ENCODE measurements around the gene NCAPG2.

The NCAPG2 gene

DNA sequence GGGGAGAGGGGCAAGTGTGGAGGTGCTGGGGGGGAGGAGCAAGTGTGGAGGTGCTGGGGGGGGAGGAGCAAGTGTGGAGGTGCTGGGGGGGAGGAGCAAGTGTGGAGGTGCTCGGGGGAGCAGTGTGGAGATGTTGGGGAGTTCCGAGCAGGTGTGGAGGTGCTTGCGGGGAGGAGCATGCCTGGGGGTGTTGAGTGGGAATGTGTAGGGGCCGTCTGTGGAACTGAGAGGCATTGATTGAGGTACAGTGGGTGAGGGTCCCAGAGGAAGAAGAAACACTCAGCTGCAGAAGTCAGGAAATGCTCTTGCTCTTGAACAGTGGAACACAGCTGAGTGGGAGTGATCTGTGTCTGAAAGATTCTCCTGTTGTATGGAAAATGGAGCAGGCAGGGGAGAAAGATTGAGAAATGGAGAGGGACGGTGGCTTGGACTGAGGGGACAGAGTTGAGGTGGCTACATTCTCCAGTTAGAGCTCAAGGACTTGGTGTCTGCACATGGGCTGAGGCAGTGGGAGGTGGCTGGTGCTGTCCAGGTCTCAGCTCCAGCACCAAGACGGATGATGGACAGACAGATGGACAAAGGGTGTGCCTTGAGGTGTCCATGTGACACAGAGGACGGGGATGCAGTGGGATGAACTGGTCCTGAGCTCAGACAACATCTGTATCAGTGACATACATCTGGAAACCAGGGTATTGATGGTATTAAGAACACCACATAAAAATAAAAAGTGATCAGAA is 25.2 kb upstream of the NCAPG2 start:
- H3K27ac ChIP-seq: no peak overlapping the region
- DNase-seq (ENCODE audit: low spot score): no peak
- TF ChIP-seq, protein P1, sequence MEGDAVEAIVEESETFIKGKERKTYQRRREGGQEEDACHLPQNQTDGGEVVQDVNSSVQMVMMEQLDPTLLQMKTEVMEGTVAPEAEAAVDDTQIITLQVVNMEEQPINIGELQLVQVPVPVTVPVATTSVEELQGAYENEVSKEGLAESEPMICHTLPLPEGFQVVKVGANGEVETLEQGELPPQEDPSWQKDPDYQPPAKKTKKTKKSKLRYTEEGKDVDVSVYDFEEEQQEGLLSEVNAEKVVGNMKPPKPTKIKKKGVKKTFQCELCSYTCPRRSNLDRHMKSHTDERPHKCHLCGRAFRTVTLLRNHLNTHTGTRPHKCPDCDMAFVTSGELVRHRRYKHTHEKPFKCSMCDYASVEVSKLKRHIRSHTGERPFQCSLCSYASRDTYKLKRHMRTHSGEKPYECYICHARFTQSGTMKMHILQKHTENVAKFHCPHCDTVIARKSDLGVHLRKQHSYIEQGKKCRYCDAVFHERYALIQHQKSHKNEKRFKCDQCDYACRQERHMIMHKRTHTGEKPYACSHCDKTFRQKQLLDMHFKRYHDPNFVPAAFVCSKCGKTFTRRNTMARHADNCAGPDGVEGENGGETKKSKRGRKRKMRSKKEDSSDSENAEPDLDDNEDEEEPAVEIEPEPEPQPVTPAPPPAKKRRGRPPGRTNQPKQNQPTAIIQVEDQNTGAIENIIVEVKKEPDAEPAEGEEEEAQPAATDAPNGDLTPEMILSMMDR (IDR thresholded peaks at IDR 0.05): no peak
- H3K4me3 ChIP-seq: no peak overlapping the region

DNA sequence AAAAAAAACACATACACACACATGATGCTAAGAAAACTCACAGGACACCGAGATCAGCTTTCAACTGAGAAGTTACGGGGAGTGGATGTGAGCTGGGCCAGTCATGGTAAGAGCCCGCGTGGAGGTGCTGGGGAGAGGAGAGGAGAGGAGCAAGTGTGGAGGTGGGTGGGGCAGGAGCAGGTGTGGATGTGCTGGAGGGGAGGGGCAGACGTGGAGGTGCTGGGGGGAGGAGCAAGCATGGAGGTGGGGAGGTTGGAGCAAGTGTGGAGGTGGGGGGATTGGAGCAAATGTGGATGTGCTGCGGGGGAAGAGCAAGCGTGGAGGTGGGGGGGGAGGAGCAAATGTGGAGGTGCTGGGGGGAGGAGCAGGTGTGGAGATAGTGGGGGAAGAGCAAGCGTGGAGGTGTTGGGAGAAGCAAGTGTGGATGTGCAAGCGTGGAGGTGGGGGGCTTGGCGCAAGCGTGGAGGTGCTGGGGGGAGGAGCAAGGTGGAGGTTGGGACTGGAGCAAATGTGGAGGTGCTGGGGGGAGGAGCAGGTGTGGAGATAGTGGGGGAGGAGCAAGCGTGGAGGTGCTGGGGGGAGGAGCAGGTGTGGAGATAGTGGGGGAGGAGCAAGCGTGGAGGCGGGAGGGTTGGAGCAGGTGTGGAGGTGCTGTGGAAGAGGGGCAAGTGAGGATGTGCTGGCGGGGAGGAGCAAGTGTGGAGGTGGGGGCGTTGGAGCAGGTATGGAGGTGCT is 24.5 kb upstream of the NCAPG2 start:
- TF ChIP-seq, protein P1 (IDR thresholded peaks at IDR 0.05): no peak
- Histone ChIP-seq H3K27ac (no peak overlapping the region), H3K4me3 (no peak overlapping the region)
- no peak for DNase-seq (ENCODE audit: low spot score)

DNA sequence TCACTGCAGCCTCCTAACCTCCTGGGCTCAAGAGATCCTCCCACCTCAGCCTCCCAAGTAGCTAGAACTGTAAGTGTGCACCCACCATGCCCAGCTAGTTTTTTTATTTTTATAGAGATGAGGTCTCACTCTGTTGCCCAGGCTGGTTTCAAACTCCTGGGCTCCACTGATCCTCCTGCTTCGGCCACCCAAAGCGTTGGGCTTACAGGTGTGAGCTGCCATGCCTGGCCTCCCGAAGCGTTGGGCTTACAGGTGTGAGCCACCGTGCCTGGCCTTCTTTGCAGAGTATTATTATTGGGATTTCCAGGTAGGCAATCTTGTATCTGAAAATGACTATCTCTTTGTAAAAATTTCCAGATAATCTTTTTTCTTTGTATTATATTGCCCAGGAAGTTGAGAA is 23.1 kb upstream of the NCAPG2 start:
- Histone ChIP-seq H3K4me3 (no peak overlapping the region), H3K27ac (no peak overlapping the region)
- no peak for DNase-seq (ENCODE audit: low spot score)
- TF ChIP-seq, protein P1 (IDR thresholded peaks at IDR 0.05): no peak

DNA sequence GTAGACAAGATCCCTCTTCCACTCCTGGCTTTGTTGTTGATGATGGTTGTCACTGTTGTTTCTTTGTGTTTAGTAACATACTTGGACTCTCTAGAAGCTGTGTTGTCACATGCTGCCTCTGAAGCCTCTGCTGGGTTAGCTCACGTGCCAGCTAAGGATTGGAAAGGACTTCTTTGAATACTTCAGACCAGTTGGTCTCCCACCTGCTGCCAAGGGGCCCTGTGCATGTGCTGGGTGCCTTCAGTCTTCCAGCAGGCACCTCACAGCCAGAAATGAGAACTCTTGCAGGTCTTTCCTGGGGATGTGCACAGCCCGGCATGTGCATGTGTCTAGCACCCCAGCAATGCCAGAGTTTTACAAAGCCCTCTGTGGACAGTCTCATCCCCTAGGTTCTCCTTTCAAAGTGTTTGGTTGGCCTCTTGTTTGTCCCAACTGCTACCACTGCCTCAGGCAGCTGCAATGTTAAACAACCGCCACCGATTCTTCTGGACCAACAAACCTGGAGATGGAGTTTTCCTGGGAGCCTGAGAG is 21.7 kb upstream of the NCAPG2 start:
- DNase-seq (ENCODE audit: low spot score): no peak
- no peak overlapping the region for H3K27ac ChIP-seq
- TF ChIP-seq, protein P1 (IDR thresholded peaks at IDR 0.05): no peak
- H3K4me3 ChIP-seq: no peak overlapping the region

DNA sequence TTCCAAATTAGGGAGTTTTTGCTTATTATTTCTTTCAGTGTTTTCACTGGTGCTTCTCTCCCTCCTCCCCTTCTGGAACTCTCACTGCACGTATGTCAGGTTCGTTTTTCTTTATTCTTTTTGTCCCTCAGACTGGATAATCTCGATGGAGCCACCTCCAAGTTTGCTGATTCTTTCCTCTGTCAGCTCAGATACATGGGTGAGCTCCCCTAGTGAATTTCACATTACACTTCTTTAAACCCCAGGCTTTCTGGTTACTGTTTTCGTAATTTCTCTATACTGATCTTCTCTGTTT is 20.8 kb upstream of the NCAPG2 start:
- TF ChIP-seq, protein P1 (IDR thresholded peaks at IDR 0.05): no peak
- no peak for DNase-seq (ENCODE audit: low spot score)
- Histone ChIP-seq H3K27ac (no peak overlapping the region), H3K4me3 (no peak overlapping the region)

DNA sequence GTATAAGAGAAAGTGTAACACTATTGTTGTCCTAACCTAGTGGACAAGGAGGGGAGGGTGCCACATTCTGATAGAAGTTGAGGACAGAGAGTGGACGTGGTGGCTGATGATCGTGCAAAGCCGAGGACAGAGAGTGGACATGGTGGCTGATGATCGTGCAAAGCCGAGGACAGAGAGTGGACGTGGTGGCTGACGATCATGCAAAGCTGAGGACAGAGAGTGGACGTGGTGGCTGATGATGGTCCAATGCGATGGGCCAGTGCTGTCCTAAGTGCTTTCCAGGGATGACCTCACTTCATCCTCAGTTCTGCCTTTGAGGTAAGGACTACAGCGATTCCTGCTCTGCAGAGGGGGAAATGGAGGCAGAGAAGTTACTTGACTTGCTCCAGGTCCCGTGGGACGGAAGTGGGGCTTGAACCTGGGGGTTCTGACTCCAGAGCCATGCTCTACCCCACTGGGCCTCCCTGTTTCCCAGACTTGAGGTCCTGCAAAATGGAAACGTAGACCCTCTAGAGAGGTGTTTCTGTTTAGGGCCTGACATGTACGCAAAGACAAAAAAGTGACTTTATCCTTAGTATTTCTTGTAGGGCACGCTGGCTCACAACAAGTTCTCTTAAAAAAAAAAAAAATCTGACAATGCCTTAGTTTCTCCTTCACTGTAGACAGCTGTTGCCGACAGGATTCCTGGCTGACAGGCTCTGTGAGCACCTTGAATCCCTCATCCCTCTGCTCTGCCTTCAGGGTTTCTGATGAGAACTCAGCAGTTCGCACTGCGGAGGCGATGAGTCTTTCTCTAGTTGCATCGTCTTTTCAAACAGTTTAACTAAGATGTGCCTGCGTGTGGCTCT is 20.3 kb upstream of the NCAPG2 start:
- TF ChIP-seq, protein P1 (IDR thresholded peaks at IDR 0.05): no peak
- no peak overlapping the region for H3K4me3 ChIP-seq
- no peak for DNase-seq (ENCODE audit: low spot score)
- H3K27ac ChIP-seq: no peak overlapping the region

All from coronary artery (tissue), 2 donors.